EL (cell line): ENCODE measurements around the gene MEAF6.
A peak's percentile ranks its signal among the peaks of the same experiment; 100 is the strongest.
"Not testable (repeated sequence)": the region's sequence is repeated elsewhere in the genome, so short reads cannot be mapped to it uniquely, and the experiment has no call there.

Experiments
- DNase-seq: peaks from one replicate; pipeline ENCODE4 v3.0.0-alpha.2; 2016

The MEAF6 gene

GRCh38 chr1:37529888-37530287, 15.3 kb upstream of the MEAF6 start:
- not testable (repeated sequence) for DNase-seq

GRCh38 chr1:37519613-37520012, 5.0 kb upstream of the MEAF6 start:
- no peak for DNase-seq

GRCh38 chr1:37518929-37519328, 4.4 kb upstream of the MEAF6 start:
- not testable (repeated sequence) for DNase-seq

GRCh38 chr1:37518241-37518640, 3.7 kb upstream of the MEAF6 start:
- not testable (repeated sequence) for DNase-seq

- DNase-seq = no peak
These were observed 3.0 kb upstream of the MEAF6 start for GRCh38 chr1:37517569-37517968.

GRCh38 chr1:37515185-37516034, 844 bp upstream of the MEAF6 start:
- no peak for DNase-seq

GRCh38 chr1:37513795-37514349, 694 bp downstream of the MEAF6 start:
- DNase-seq = peak; percentile 16

GRCh38 chr1:37509181-37509580, 5.4 kb downstream of the MEAF6 start:
- DNase-seq = peak; percentile 30

- no peak for DNase-seq
These were observed 7.8 kb downstream of the MEAF6 start for GRCh38 chr1:37506740-37507139.

GRCh38 chr1:37502791-37503190, 11.8 kb downstream of the MEAF6 start:
- DNase-seq = not testable (repeated sequence)

GRCh38 chr1:37502104-37502503, 12.5 kb downstream of the MEAF6 start:
- DNase-seq = no peak

- DNase-seq = no peak
These were observed 12.9 kb downstream of the MEAF6 start for GRCh38 chr1:37501661-37502060.

GRCh38 chr1:37498872-37499617, 15.5 kb downstream of the MEAF6 start:
- peak; percentile 84 for DNase-seq

GRCh38 chr1:37497832-37498231, 16.7 kb downstream of the MEAF6 start:
- no peak for DNase-seq

- peak; percentile 63 for DNase-seq
These were observed 18.7 kb downstream of the MEAF6 start for GRCh38 chr1:37495875-37496274.

- no peak for DNase-seq
These were observed 21.0 kb downstream of the MEAF6 start for GRCh38 chr1:37493336-37494098.

- DNase-seq = no peak
These were observed 27.0 kb downstream of the MEAF6 start for GRCh38 chr1:37487619-37487984.

GRCh38 chr1:37486680-37487618, 27.6 kb downstream of the MEAF6 start:
- DNase-seq = peak; percentile 73

GRCh38 chr1:37485902-37486679, 28.5 kb downstream of the MEAF6 start:
- no peak for DNase-seq

GRCh38 chr1:37484325-37485051, 30.1 kb downstream of the MEAF6 start:
- DNase-seq = no peak
